HL-60 (cell line): Measurements from ENCODE around the gene PPM1F.

Experiments used
- DNase-seq, 2 experiments: peaks; one replicate each; pipeline ENCODE4 v3.0.0-alpha.2; 2010 to 2020; ENCODE audit warnings: low read depth in 1 of 2, low spot score in 1 of 2
- H3K27ac ChIP-seq: fragments of 250-450 bp; sonication (Bioruptor Pico); replicated peaks from 2 replicates; pipeline ENCODE4 v1.5.1; 2020; ENCODE audit warnings: mild to moderate bottlenecking, moderate library complexity
- H3K27me3 ChIP-seq: fragments of 250-450 bp; sonication (Bioruptor Pico); 2 replicates; pipeline ENCODE4 v1.5.1; 2021; ENCODE audit warnings: mild to moderate bottlenecking, moderate library complexity; ENCODE audit not compliant: insufficient read depth, poor library complexity, severe bottlenecking
- H3K4me3 ChIP-seq: replicated peaks from 2 replicates; pipeline ENCODE4 v1.5.1; 2011; ENCODE audit warnings: mild to moderate bottlenecking, control low read depth, low read length; ENCODE audit not compliant: insufficient read depth
- GABPA ChIP-seq: IDR thresholded peaks from 2 replicates; pipeline ENCODE4 v1.6.1; 2012; ENCODE audit warnings: low read depth
- POLR2AphosphoS5 ChIP-seq: IDR thresholded peaks from 2 replicates; pipeline ENCODE4 v1.6.1; 2012; ENCODE audit warnings: low read depth
- SPI1 ChIP-seq: IDR thresholded peaks from 2 replicates; pipeline ENCODE4 v1.6.1; 2012; ENCODE audit warnings: low read depth, mild to moderate bottlenecking, borderline replicate concordance
- TF ChIP-seq, protein P1 (sequence below): IDR thresholded peaks from 2 replicates; pipeline ENCODE4 v1.6.1; 2012; ENCODE audit warnings: low read depth; ENCODE audit not compliant: insufficient replicate concordance
- TF ChIP-seq, protein P2 (sequence below): IDR thresholded peaks from one replicate; pipeline ENCODE4 v1.5.1; 2011; ENCODE audit warnings: low read length, control low read depth, inconsistent platforms; ENCODE audit not compliant: insufficient read depth

PPM1F gene

GRCh38 chr22:21972806-21973205 is 20.2 kb upstream of the PPM1F start:
- no peaks in the 10 kb centered on the region for H3K27me3 ChIP-seq
- no peak overlapping the region for H3K27ac ChIP-seq
- H3K4me3 ChIP-seq, result no peak overlapping the region
- TF ChIP-seq GABPA (no peak), POLR2AphosphoS5 (no peak), SPI1 (no peak)
- TF ChIP-seq, protein P1, sequence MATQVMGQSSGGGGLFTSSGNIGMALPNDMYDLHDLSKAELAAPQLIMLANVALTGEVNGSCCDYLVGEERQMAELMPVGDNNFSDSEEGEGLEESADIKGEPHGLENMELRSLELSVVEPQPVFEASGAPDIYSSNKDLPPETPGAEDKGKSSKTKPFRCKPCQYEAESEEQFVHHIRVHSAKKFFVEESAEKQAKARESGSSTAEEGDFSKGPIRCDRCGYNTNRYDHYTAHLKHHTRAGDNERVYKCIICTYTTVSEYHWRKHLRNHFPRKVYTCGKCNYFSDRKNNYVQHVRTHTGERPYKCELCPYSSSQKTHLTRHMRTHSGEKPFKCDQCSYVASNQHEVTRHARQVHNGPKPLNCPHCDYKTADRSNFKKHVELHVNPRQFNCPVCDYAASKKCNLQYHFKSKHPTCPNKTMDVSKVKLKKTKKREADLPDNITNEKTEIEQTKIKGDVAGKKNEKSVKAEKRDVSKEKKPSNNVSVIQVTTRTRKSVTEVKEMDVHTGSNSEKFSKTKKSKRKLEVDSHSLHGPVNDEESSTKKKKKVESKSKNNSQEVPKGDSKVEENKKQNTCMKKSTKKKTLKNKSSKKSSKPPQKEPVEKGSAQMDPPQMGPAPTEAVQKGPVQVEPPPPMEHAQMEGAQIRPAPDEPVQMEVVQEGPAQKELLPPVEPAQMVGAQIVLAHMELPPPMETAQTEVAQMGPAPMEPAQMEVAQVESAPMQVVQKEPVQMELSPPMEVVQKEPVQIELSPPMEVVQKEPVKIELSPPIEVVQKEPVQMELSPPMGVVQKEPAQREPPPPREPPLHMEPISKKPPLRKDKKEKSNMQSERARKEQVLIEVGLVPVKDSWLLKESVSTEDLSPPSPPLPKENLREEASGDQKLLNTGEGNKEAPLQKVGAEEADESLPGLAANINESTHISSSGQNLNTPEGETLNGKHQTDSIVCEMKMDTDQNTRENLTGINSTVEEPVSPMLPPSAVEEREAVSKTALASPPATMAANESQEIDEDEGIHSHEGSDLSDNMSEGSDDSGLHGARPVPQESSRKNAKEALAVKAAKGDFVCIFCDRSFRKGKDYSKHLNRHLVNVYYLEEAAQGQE, result no peak
- TF ChIP-seq, protein P2, sequence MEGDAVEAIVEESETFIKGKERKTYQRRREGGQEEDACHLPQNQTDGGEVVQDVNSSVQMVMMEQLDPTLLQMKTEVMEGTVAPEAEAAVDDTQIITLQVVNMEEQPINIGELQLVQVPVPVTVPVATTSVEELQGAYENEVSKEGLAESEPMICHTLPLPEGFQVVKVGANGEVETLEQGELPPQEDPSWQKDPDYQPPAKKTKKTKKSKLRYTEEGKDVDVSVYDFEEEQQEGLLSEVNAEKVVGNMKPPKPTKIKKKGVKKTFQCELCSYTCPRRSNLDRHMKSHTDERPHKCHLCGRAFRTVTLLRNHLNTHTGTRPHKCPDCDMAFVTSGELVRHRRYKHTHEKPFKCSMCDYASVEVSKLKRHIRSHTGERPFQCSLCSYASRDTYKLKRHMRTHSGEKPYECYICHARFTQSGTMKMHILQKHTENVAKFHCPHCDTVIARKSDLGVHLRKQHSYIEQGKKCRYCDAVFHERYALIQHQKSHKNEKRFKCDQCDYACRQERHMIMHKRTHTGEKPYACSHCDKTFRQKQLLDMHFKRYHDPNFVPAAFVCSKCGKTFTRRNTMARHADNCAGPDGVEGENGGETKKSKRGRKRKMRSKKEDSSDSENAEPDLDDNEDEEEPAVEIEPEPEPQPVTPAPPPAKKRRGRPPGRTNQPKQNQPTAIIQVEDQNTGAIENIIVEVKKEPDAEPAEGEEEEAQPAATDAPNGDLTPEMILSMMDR, result no peak
- DNase-seq, result no peak

- peak in 1 of 2 experiments; percentile 47 for DNase-seq
- H3K27ac ChIP-seq, result no peak overlapping the region
- no peak overlapping the region for H3K4me3 ChIP-seq
- H3K27me3 ChIP-seq, result no peaks in the 10 kb centered on the region
- TF ChIP-seq POLR2AphosphoS5 (no peak), GABPA (no peak), SPI1 (no peak)
- TF ChIP-seq, protein P1, result no peak
- TF ChIP-seq, protein P2, result peak; percentile 75
Observed at GRCh38 chr22:21972293-21972779, 19.7 kb upstream of the PPM1F start.

- no peaks in the 10 kb centered on the region for H3K27me3 ChIP-seq
- no peak overlapping the region for H3K4me3 ChIP-seq
- no peak overlapping the region for H3K27ac ChIP-seq
- no peak for DNase-seq
- TF ChIP-seq, protein P2, result no peak
- TF ChIP-seq GABPA (no peak), SPI1 (no peak), POLR2AphosphoS5 (no peak)
- TF ChIP-seq, protein P1, result no peak
Observed at GRCh38 chr22:21971858-21972275, 19.2 kb upstream of the PPM1F start.
